Glutamatergic neuron (in vitro differentiated cells): ENCODE data around the gene CCNA2. TPM values are rescaled to one million over a fixed set of nuclear protein-coding genes. Genes with fewer than 3 reads are reported as not detected.

Source experiments
- DNase-seq: peaks from one replicate; pipeline ENCODE4 v3.0.0; 2022
- H3K27ac Mint-ChIP-seq: one replicate; pipeline ENCODE4 v1.8.0; 2020; ENCODE audit warnings: mild to moderate bottlenecking, mixed read lengths, inconsistent platforms; ENCODE audit not compliant: unreplicated experiment
- H3K27me3 Mint-ChIP-seq: one replicate; pipeline ENCODE4 v1.8.0; 2020; ENCODE audit warnings: mild to moderate bottlenecking, moderate library complexity, mixed read lengths, inconsistent platforms; ENCODE audit not compliant: unreplicated experiment
- H3K36me3 Mint-ChIP-seq: one replicate; pipeline ENCODE4 v1.8.0; 2020; ENCODE audit warnings: mild to moderate bottlenecking, mixed read lengths, inconsistent platforms; ENCODE audit not compliant: unreplicated experiment
- H3K4me1 Mint-ChIP-seq: one replicate; pipeline ENCODE4 v1.8.0; 2020; ENCODE audit warnings: mild to moderate bottlenecking, low read depth, mixed read lengths, inconsistent platforms; ENCODE audit not compliant: unreplicated experiment
- H3K4me3 Mint-ChIP-seq: one replicate; pipeline ENCODE4 v1.8.0; 2020; ENCODE audit warnings: mild to moderate bottlenecking, mixed read lengths, inconsistent platforms; ENCODE audit not compliant: unreplicated experiment
- H3K9me3 Mint-ChIP-seq: one replicate; pipeline ENCODE4 v1.8.0; 2020; ENCODE audit warnings: mild to moderate bottlenecking, moderate library complexity, mixed read lengths, inconsistent platforms; ENCODE audit not compliant: unreplicated experiment
- total RNA-seq: library from RNA; stranded (reverse); fragmentation: NEBNext Ultra II Directional; extraction: Animal tissue kit (Norgen Biotek cat#: 25700); gene quantifications from one replicate; pipeline ENCODE4 v1.2.1, GENCODE V29; 2021; ENCODE audit not compliant: unreplicated experiment
- TF ChIP-seq, protein P1 (sequence below): fragments of 200-600 bp; sonication (generic); IDR thresholded peaks from one replicate; pipeline ENCODE4 v1.5.0; 2021; ENCODE audit not compliant: partially characterized antibody, unreplicated experiment

Gene CCNA2
- total RNA-seq, 1 donor from 2014 or later = 8.9 TPM

DNA sequence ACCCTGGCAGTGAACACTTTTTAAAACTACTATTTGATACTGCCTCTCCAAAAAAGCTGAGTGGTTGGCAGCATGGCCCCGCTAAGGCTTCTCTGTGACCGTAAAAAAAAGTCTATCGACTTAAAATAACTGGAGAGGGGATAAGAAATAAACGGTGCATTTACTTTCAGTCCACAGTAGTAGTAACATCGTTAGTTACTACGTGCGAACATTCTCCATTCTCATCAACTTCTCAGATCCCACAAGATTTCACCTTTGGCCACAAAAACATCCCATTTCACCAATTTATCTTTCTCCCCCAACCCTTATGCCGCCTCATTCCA lies 23.1 kb downstream of the CCNA2 start:
- Mint-ChIP-seq H3K27ac (peak overlapping the region; percentile 95), H3K36me3 (no peaks in the 10 kb centered on the region), H3K9me3 (peaks cover 8% of the 10 kb centered on the region), H3K27me3 (peaks cover 4% of the 10 kb centered on the region), H3K4me3 (peak overlapping the region; percentile 92), H3K4me1 (peaks cover 6% of the 10 kb centered on the region)
- no peak for DNase-seq
- TF ChIP-seq, protein P1, sequence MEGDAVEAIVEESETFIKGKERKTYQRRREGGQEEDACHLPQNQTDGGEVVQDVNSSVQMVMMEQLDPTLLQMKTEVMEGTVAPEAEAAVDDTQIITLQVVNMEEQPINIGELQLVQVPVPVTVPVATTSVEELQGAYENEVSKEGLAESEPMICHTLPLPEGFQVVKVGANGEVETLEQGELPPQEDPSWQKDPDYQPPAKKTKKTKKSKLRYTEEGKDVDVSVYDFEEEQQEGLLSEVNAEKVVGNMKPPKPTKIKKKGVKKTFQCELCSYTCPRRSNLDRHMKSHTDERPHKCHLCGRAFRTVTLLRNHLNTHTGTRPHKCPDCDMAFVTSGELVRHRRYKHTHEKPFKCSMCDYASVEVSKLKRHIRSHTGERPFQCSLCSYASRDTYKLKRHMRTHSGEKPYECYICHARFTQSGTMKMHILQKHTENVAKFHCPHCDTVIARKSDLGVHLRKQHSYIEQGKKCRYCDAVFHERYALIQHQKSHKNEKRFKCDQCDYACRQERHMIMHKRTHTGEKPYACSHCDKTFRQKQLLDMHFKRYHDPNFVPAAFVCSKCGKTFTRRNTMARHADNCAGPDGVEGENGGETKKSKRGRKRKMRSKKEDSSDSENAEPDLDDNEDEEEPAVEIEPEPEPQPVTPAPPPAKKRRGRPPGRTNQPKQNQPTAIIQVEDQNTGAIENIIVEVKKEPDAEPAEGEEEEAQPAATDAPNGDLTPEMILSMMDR = no peak

DNA sequence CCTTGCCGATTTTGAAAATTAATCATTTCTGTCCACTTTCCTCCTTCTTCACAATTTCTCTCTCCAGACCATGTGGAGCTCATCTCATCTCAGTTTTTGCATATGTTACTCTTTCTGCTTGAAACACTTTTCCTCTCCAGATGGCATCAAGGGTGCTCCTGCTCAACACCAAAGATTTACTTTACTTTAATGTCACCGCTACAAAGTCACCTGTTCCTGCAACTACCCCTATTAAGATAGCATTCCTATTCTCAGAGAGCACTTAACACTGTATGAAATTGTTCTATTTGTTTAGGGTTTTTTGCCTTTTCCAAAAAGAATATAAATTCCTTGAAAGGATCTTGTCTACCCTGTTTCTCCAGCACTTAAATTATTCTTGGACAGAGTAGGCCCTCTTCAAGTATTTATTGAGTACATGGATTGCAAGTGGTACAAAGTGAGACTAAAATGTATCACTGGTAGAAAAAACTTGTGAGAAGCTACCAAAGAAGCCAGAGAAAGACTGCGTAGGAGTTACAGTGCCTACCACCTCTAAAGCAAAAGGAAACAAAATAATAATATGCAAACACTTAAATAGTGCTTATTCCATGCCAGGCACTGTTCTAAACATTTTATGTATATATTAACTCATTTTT lies 23.7 kb downstream of the CCNA2 start:
- peaks cover 8% of the 10 kb centered on the region for H3K9me3 Mint-ChIP-seq
- no peaks in the 10 kb centered on the region for H3K36me3 Mint-ChIP-seq
- H3K27ac Mint-ChIP-seq = no peak overlapping the region
- H3K4me1 Mint-ChIP-seq = peaks cover 9% of the 10 kb centered on the region
- DNase-seq = no peak
- peak overlapping the region; percentile 92 for H3K4me3 Mint-ChIP-seq
- H3K27me3 Mint-ChIP-seq = peaks cover 4% of the 10 kb centered on the region
- TF ChIP-seq, protein P1 = no peak

DNA sequence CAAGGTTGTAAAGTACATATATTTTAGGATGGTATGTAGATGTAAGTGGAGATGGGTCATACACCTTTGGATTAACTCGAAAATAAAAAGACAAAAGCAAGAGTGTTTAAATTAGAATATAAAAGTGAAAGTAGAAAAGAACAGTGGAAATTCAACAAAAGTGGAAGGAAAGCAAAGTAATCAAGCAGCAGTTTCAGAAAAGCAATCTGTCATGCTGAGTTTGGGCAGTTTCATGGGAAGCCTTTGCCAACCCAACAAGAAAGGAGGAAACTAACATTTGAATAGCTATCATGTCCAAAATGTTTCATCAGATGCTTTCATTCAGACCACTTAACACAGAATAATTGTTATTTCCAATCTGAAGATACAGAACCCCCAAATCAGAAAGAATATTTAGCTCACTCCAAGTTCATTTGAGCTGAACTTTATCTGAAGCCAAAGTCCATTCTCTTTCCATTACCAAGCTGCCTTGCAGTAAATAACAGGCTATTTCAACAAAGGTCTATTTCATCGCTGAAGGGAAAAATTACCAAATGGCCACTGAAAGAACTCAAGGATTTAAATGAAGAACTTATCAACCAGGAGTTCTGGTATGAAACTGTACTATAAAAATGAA lies 24.4 kb downstream of the CCNA2 start:
- no peak overlapping the region for H3K27ac Mint-ChIP-seq
- peaks cover 14% of the 10 kb centered on the region for H3K4me1 Mint-ChIP-seq
- TF ChIP-seq, protein P1 = no peak
- peaks cover 8% of the 10 kb centered on the region for H3K9me3 Mint-ChIP-seq
- DNase-seq = no peak
- peaks cover 4% of the 10 kb centered on the region for H3K27me3 Mint-ChIP-seq
- no peak overlapping the region for H3K4me3 Mint-ChIP-seq
- no peaks in the 10 kb centered on the region for H3K36me3 Mint-ChIP-seq

DNA sequence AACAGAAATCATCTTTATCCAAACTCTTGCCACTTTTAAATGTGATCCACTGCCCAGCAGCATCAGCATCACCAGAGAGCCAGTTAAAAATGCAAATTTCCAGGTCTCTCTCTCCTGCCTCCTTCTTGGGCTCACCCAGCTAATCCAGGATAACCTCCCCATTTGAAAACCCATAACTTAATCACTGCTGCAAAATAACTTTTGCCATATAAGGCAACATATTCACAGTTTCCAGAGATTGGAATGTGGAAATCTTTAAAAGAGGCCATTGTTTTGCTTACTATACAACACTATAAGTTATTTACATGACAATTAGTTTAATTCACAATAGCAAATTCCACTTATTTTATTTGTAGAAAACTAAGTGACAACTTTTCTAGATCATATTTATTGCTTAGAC lies 27.4 kb downstream of the CCNA2 start:
- Mint-ChIP-seq H3K4me3 (no peak overlapping the region), H3K27me3 (peaks cover 3% of the 10 kb centered on the region), H3K36me3 (no peaks in the 10 kb centered on the region), H3K9me3 (peaks cover 7% of the 10 kb centered on the region), H3K27ac (no peak overlapping the region), H3K4me1 (peaks cover 14% of the 10 kb centered on the region)
- no peak for DNase-seq
- TF ChIP-seq, protein P1 = no peak

DNA sequence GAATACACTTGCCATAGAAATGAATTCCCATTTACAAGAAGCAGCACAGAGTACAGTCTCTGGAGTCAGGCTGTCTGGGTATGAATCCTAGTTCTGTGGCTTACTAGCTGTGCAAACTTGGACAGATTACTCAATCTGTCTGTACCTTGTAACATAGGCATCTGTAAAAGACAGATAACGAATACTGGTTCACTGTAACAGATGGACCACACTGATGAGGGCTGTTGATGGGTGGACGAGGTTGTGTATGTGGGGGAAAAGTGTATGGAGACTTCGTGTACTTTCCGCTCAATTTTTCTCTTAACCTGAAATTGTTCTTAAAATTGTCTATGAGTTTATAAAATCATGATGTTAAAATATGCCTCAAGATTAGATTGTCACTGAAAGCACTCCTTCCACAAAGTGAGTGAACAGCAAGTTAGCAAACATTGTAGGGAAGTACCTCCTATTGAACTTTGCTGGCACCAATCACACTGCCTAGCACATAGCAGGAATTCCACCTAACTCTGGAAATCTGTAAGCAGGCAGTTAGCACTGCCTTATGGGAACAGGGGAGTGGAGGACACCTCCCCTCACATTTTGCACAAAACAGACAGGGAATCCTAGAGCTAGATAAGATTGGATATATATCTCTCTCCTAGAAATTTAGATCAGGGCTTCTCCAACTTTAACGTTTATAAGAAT lies 29.0 kb downstream of the CCNA2 start:
- H3K27ac Mint-ChIP-seq = no peak overlapping the region
- no peaks in the 10 kb centered on the region for H3K36me3 Mint-ChIP-seq
- no peak overlapping the region for H3K4me3 Mint-ChIP-seq
- no peaks in the 10 kb centered on the region for H3K27me3 Mint-ChIP-seq
- H3K9me3 Mint-ChIP-seq = no peaks in the 10 kb centered on the region
- peaks cover 14% of the 10 kb centered on the region for H3K4me1 Mint-ChIP-seq
- TF ChIP-seq, protein P1 = no peak
- no peak for DNase-seq
